GM12878 (cell line): Measurements from ENCODE around the gene CCDC117. TPM values are rescaled to one million over a fixed set of nuclear protein-coding genes. Genes with fewer than 3 reads are reported as not detected.
A peak's percentile ranks its signal among the peaks of the same experiment; 100 is the strongest.

ENCODE experiments used
- ASH2L ChIP-seq: fragments of 300-600, 200-600 bp; sonication (generic); IDR thresholded peaks from 2 replicates; pipeline ENCODE4 v1.6.1; 2017; ENCODE audit warnings: low read depth, mild to moderate bottlenecking, borderline replicate concordance
- BMI1 ChIP-seq: fragments of 450-650 bp; IDR thresholded peaks from 2 replicates; pipeline ENCODE4 v1.6.1; 2016; ENCODE audit warnings: mild to moderate bottlenecking, moderate library complexity, borderline replicate concordance
- CBX3 ChIP-seq: fragments of 200-600 bp; sonication (generic); IDR thresholded peaks from 2 replicates; pipeline ENCODE4 v1.6.1; 2016; ENCODE audit warnings: low read depth, borderline replicate concordance
- CTCF ChIP-seq, 3 experiments: IDR thresholded peaks in 2 of 3; conservative IDR thresholded peaks in 1 of 3; 2 replicates each; pipeline ENCODE4 v1.5.1; 2011; ENCODE audit warnings: low read depth in 3 of 3, low read length in 3 of 3, mild to moderate bottlenecking in 3 of 3, control low read depth in 2 of 3, moderate library complexity in 2 of 3, inconsistent platforms in 1 of 3, mixed read lengths in 1 of 3; ENCODE audit not compliant: control insufficient read depth in 2 of 3, insufficient read depth in 1 of 3; ENCODE audit errors: extremely low read depth in 1 of 3
- GABPA ChIP-seq: IDR thresholded peaks from 2 replicates; pipeline ENCODE4 v1.6.1; 2014; ENCODE audit warnings: antibody characterized with exemption, low read depth, mild to moderate bottlenecking, inconsistent platforms
- GATAD2B ChIP-seq: fragments of 450-650 bp; conservative IDR thresholded peaks from 2 replicates; pipeline ENCODE4 v1.6.1; 2017; ENCODE audit warnings: low read depth, mild to moderate bottlenecking, moderate library complexity
- HCFC1 ChIP-seq: fragments of 150-350 bp; IDR thresholded peaks from 2 replicates; pipeline ENCODE4 v1.6.1; 2014; ENCODE audit warnings: low read length
- HSF1 ChIP-seq: fragments of 150-350 bp; IDR thresholded peaks from 2 replicates; pipeline ENCODE4 v1.6.1; 2014; ENCODE audit warnings: mild to moderate bottlenecking, low read depth, low read length
- IRF5 ChIP-seq: fragments of 450-650 bp; IDR thresholded peaks from 2 replicates; pipeline ENCODE4 v1.6.1; 2017; ENCODE audit warnings: borderline replicate concordance
- MLLT1 ChIP-seq: fragments of 450-650 bp; IDR thresholded peaks from 2 replicates; pipeline ENCODE4 v1.6.1; 2016; ENCODE audit warnings: mild to moderate bottlenecking
- NFXL1 ChIP-seq: fragments of 450-650 bp; IDR thresholded peaks from 2 replicates; pipeline ENCODE4 v1.6.1; 2017; ENCODE audit warnings: antibody characterized with exemption, mild to moderate bottlenecking, borderline replicate concordance
- NRF1 ChIP-seq: conservative IDR thresholded peaks from 2 replicates; pipeline ENCODE4 v1.6.1; 2011; ENCODE audit warnings: mild to moderate bottlenecking, low read depth, low read length, improper control_type of control experiment
- PAX5 ChIP-seq: IDR thresholded peaks from 2 replicates; pipeline ENCODE4 v1.6.1; 2011; ENCODE audit warnings: low read depth, low read length, borderline replicate concordance
- SRF ChIP-seq, 2 experiments: IDR thresholded peaks; 2 replicates each; pipeline ENCODE4 v1.6.1; 2011; ENCODE audit warnings: low read depth in 2 of 2, low read length in 2 of 2, mild to moderate bottlenecking in 1 of 2, moderate library complexity in 1 of 2
- TAF1 ChIP-seq: IDR thresholded peaks from 2 replicates; pipeline ENCODE4 v1.6.1; 2011; ENCODE audit warnings: mild to moderate bottlenecking, low read depth, low read length, borderline replicate concordance
- TCF12 ChIP-seq: IDR thresholded peaks from 2 replicates; pipeline ENCODE4 v1.6.1; 2011; ENCODE audit warnings: low read depth, mild to moderate bottlenecking, low read length
- TCF3 ChIP-seq: IDR thresholded peaks from 2 replicates; pipeline ENCODE4 v1.6.1; 2012; ENCODE audit warnings: low read depth, mild to moderate bottlenecking, low read length, borderline replicate concordance; ENCODE audit not compliant: insufficient read depth
- ZBED1 ChIP-seq: IDR thresholded peaks from 2 replicates; pipeline ENCODE4 v1.6.1; 2016; ENCODE audit warnings: borderline replicate concordance
- ZNF384 ChIP-seq: IDR thresholded peaks from 2 replicates; pipeline ENCODE4 v1.6.1; 2012; ENCODE audit warnings: low read depth, mild to moderate bottlenecking, low read length, improper control_type of control experiment, borderline replicate concordance
- ZNF687 ChIP-seq: fragments of 450-650 bp; IDR thresholded peaks from 2 replicates; pipeline ENCODE4 v1.6.1; 2017; ENCODE audit warnings: mild to moderate bottlenecking, moderate library complexity
- polyA plus RNA-seq, 11 experiments: library from polyadenylated mRNA; depleted of rRNA in 4 of 11; unstranded in 6 of 11; stranded (reverse) in 5 of 11; fragments of >200 nt; fragmentation: Nextera tagmentation in 4 of 11; fragmentation: Illumina TruSeq in 1 of 11; extraction: Ambion mirVana in 4 of 11; extraction: Trizol in 1 of 11; gene quantifications; 1 replicate in 1 of 11; 2 replicates in 10 of 11; pipeline versions ENCODE4 v1.2.1 to v1.2.3, GENCODE V29; 2011 to 2016; ENCODE audit warnings: inconsistent platforms in 2 of 11, missing spikeins in 2 of 11, low read depth in 1 of 11
- total RNA-seq, 4 experiments: library from RNA; depleted of rRNA in 3 of 4; stranded (reverse); fragments of >200 nt in 3 of 4; fragmentation: Illumina TruSeq in 1 of 4; extraction: Trizol in 1 of 4; gene quantifications; 2 replicates each; pipeline versions ENCODE4 v1.2.1 to v1.2.3, GENCODE V29; 2013 to 2021

Gene CCDC117
- total and polyA plus RNA-seq, 10 of the 15 experiments (the other 5 are each of a cell fraction or from before 2014, with no cell fraction given), result 6.3 to 32.2 (median 20.6) TPM

GRCh38 chr22:28791841-28792490 lies 19.5 kb downstream of the CCDC117 start (continued):
- TF ChIP-seq HSF1 (no peak), GABPA (peak; percentile 73), CTCF (IDR thresholded peaks at IDR 0.05 in 2 of 3, conservative IDR thresholded peaks at IDR 0.05 in 1 of 3; ENCODE audit: control insufficient read depth in 2 of 3, extremely low read depth in 1 of 3, insufficient read depth in 1 of 3, low read depth in 3 of 3, low read length in 3 of 3) (no peak), ZNF687 (no peak), BMI1 (no peak), PAX5 (no peak), IRF5 (no peak), GATAD2B (no peak), NRF1 (no peak), MLLT1 (no peak), ASH2L (no peak), ZNF384 (no peak), NFXL1 (no peak), TCF12 (peak; percentile 94), TAF1 (no peak), TCF3 (peak; percentile 88), HCFC1 (no peak), ZBED1 (peak; percentile 88; the same call in 1 of the 2 replicates), CBX3 (no peak), SRF (IDR thresholded peaks at IDR 0.05; ENCODE audit: low read depth in 2 of 2, low read length in 2 of 2) (no peak)
